H1 (cell line): ENCODE measurements around the gene SLC30A3. TPM values are rescaled to one million over a fixed set of nuclear protein-coding genes. Genes with fewer than 3 reads are reported as not detected.

Experiments used
- ASH2L ChIP-seq: fragments of 200-600, 300-600 bp; sonication (generic); IDR thresholded peaks from one replicate; pipeline ENCODE4 v1.7.1; 2017; ENCODE audit warnings: low read length
- CBX5 ChIP-seq: fragments of 300-800, 300-1000 bp; sonication (generic); IDR thresholded peaks from 2 replicates; pipeline ENCODE4 v1.7.1; 2016; ENCODE audit warnings: antibody characterized with exemption, low read length, low read depth
- CEBPB ChIP-seq: IDR thresholded peaks from 2 replicates; pipeline ENCODE4 v1.6.1; 2012; ENCODE audit warnings: low read depth, low read length
- EP300 ChIP-seq, 2 experiments: IDR thresholded peaks; 1 replicate in 1 of 2; 2 replicates in 1 of 2; pipeline ENCODE4 v1.6.1; 2011 to 2012; ENCODE audit warnings: low read depth in 2 of 2, low read length in 2 of 2, mild to moderate bottlenecking in 2 of 2, borderline replicate concordance in 1 of 2, inconsistent platforms in 1 of 2, moderate library complexity in 1 of 2
- EZH2 ChIP-seq: fragments of 200-600 bp; sonication (generic); IDR thresholded peaks from 2 replicates; pipeline ENCODE4 v1.7.1; 2012; ENCODE audit warnings: low read depth, mild to moderate bottlenecking, moderate library complexity, low read length, inconsistent platforms; ENCODE audit not compliant: severe bottlenecking
- GABPA ChIP-seq: IDR thresholded peaks from 2 replicates; pipeline ENCODE4 v1.6.1; 2011; ENCODE audit warnings: mild to moderate bottlenecking, low read length, moderate library complexity, borderline replicate concordance; ENCODE audit not compliant: insufficient read depth
- JUND ChIP-seq: IDR thresholded peaks from 2 replicates; pipeline ENCODE4 v1.6.1; 2011; ENCODE audit warnings: mild to moderate bottlenecking, improper control_type of control experiment, low read length
- KDM1A ChIP-seq: fragments of 200-600, 300-600 bp; sonication (generic); IDR thresholded peaks from 2 replicates; pipeline ENCODE4 v1.7.1; 2016; ENCODE audit warnings: mild to moderate bottlenecking, low read length, borderline replicate concordance
- KDM5A ChIP-seq: fragments of 200-600 bp; IDR thresholded peaks from 2 replicates; pipeline ENCODE4 v1.7.1; 2012; ENCODE audit warnings: mild to moderate bottlenecking, low read length, inconsistent platforms, mixed read lengths
- NANOG ChIP-seq: IDR thresholded peaks from 2 replicates; pipeline ENCODE4 v1.6.1; 2011; ENCODE audit warnings: low read length, low read depth, mild to moderate bottlenecking, inconsistent platforms; ENCODE audit not compliant: insufficient read depth, poor library complexity, severe bottlenecking
- POLR2AphosphoS5 ChIP-seq: IDR thresholded peaks from 2 replicates; pipeline ENCODE4 v1.6.1; 2011; ENCODE audit warnings: low read depth, low read length
- RAD21 ChIP-seq, 2 experiments: IDR thresholded peaks in 1 of 2; conservative IDR thresholded peaks in 1 of 2; 2 replicates each; pipeline ENCODE4 v1.6.1; 2011; ENCODE audit warnings: low read depth in 2 of 2, low read length in 2 of 2, improper control_type of control experiment in 1 of 2, inconsistent platforms in 1 of 2, mild to moderate bottlenecking in 1 of 2, moderate library complexity in 1 of 2
- SAP30 ChIP-seq: fragments of 300-600 bp; sonication (generic); IDR thresholded peaks from 2 replicates; pipeline ENCODE4 v1.7.1; 2012; ENCODE audit warnings: low read length, moderate library complexity, mild to moderate bottlenecking, inconsistent platforms; ENCODE audit not compliant: insufficient read depth, insufficient replicate concordance
- SIRT6 ChIP-seq: IDR thresholded peaks from one replicate; pipeline ENCODE4 v1.7.1; 2012; ENCODE audit warnings: low read length, inconsistent platforms
- SP2 ChIP-seq: IDR thresholded peaks from 2 replicates; pipeline ENCODE4 v1.6.1; 2012; ENCODE audit warnings: mild to moderate bottlenecking, low read length, inconsistent platforms
- SP4 ChIP-seq: IDR thresholded peaks from 2 replicates; pipeline ENCODE4 v1.6.1; 2012; ENCODE audit warnings: low read length, inconsistent platforms
- SRF ChIP-seq: IDR thresholded peaks from 2 replicates; pipeline ENCODE4 v1.6.1; 2011; ENCODE audit warnings: mild to moderate bottlenecking, low read depth, low read length, moderate library complexity
- SUZ12 ChIP-seq: fragments of 200-600 bp; sonication (generic); IDR thresholded peaks from 2 replicates; pipeline ENCODE4 v1.6.1; 2012; ENCODE audit warnings: mild to moderate bottlenecking, inconsistent platforms, low read length, moderate library complexity, mixed read lengths
- TAF7 ChIP-seq: optimal IDR thresholded peaks from 2 replicates; pipeline ENCODE3; 2011; ENCODE audit warnings: low read depth, mild to moderate bottlenecking, inconsistent platforms, low read length, moderate library complexity, borderline replicate concordance
- TBP ChIP-seq: IDR thresholded peaks from 2 replicates; pipeline ENCODE4 v1.6.1; 2011; ENCODE audit warnings: low read depth, low read length, improper control_type of control experiment
- TEAD4 ChIP-seq: IDR thresholded peaks from 2 replicates; pipeline ENCODE4 v1.6.1; 2012; ENCODE audit warnings: low read depth, low read length, inconsistent platforms, mixed read lengths
- ZNF274 ChIP-seq: IDR thresholded peaks from 2 replicates; pipeline ENCODE4 v1.7.0; 2012; ENCODE audit warnings: low read length, borderline replicate concordance; ENCODE audit errors: extremely low read depth
- polyA plus RNA-seq, 7 experiments: library from polyadenylated mRNA; depleted of rRNA in 3 of 7; stranded (reverse) in 5 of 7; unstranded in 2 of 7; fragments of >200 nt in 5 of 7; fragments of 200-250 nt in 2 of 7; gene quantifications; 1 replicate in 5 of 7; 2 replicates in 1 of 7; 4 replicates in 1 of 7; pipeline versions ENCODE4 v1.2.1 to v1.2.3, GENCODE V29; 2011 to 2013; ENCODE audit warnings: missing spikeins in 2 of 7, mixed read lengths in 2 of 7
- total RNA-seq: library from RNA; stranded (reverse); fragmentation: NEBNext Ultra II Directional; extraction: Animal tissue kit (Norgen Biotek cat#: 25700); gene quantifications from 2 replicates; pipeline ENCODE4 v1.2.1, GENCODE V29; 2021
- TF ChIP-seq, protein P1 (sequence below): IDR thresholded peaks from 2 replicates; pipeline ENCODE4 v1.6.1; 2011; ENCODE audit warnings: low read depth, mild to moderate bottlenecking, low read length; ENCODE audit not compliant: insufficient read depth
- TF ChIP-seq, protein P2 (sequence below): IDR thresholded peaks from 2 replicates; pipeline ENCODE4 v1.6.1; 2012; ENCODE audit warnings: inconsistent platforms

The SLC30A3 gene
- total and polyA plus RNA-seq, 2 of the 8 experiments (the other 6 are each of a cell fraction or from before 2014, with no cell fraction given), result 15.2 to 30.7 TPM

DNA sequence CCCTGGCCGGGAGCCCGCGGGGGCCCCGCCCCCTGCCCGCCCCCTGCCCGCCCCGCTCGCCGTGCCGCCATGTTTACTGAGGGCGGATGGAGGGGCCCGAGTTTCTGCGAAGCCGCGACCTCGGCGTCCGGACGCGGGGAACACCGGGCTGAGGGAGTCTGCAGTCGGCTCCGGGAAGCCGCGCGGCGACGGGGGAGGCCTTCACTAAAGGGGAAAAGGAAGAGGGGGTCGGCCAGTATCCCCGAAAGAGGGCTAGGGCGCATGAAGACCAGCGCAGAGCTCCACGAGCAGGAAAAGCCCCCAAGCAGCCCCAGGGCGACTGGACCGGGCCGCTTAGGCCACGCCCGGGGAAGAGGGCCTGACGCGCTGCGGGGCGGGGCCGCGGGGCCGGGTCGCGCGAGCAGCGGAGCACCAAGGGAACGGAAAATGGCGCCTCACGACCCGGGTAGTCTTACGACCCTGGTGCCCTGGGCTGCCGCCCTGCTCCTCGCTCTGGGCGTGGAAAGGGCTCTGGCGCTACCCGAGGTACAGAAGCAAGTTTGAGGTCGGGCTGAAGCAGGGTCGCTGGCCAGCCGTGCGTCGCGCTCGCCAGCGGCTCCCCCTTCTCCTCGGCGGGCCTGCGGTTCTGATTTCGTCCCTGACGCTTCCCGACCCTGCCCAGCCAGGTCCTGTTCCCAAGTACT, 50.8 kb downstream of the SLC30A3 start, which contains the start of the genes ATRAID and SLC5A6 (continued):
- TF ChIP-seq, protein P1, sequence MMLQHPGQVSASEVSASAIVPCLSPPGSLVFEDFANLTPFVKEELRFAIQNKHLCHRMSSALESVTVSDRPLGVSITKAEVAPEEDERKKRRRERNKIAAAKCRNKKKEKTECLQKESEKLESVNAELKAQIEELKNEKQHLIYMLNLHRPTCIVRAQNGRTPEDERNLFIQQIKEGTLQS, result no peak
- TF ChIP-seq EP300 (IDR thresholded peaks at IDR 0.05; ENCODE audit: borderline replicate concordance in 1 of 2, low read depth in 2 of 2, low read length in 2 of 2), result no peak
- peak; percentile 31 for TF ChIP-seq ASH2L
- no peak for TF ChIP-seq SAP30
- no peak for TF ChIP-seq SP2
- TF ChIP-seq POLR2AphosphoS5, result peak; percentile 96
- no peak for TF ChIP-seq KDM1A
- no peak for TF ChIP-seq ZNF274
- peak; percentile 44 for TF ChIP-seq TAF7
- no peak for TF ChIP-seq NANOG
- no peak for TF ChIP-seq TEAD4
- TF ChIP-seq GABPA, result no peak
- no peak for TF ChIP-seq CBX5
- TF ChIP-seq RAD21 (IDR thresholded peaks at IDR 0.05 in 1 of 2, conservative IDR thresholded peaks at IDR 0.05 in 1 of 2; ENCODE audit: low read depth in 2 of 2, low read length in 2 of 2), result no peak
- TF ChIP-seq SRF, result no peak
- TF ChIP-seq SUZ12, result no peak
- TF ChIP-seq, protein P2, sequence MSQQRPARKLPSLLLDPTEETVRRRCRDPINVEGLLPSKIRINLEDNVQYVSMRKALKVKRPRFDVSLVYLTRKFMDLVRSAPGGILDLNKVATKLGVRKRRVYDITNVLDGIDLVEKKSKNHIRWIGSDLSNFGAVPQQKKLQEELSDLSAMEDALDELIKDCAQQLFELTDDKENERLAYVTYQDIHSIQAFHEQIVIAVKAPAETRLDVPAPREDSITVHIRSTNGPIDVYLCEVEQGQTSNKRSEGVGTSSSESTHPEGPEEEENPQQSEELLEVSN, result no peak
- no peak for TF ChIP-seq JUND
- TF ChIP-seq SP4, result no peak; the same call in 1 of the 2 replicates
- TF ChIP-seq EZH2, result no peak
- TF ChIP-seq TBP, result peak; percentile 86
- peak; percentile 63 for TF ChIP-seq KDM5A
- TF ChIP-seq CEBPB, result no peak
- TF ChIP-seq SIRT6, result no peak
